Activated CD8-positive, alpha-beta memory T cell treated with anti-CD3 and anti-CD28 coated beads for 1 hour (primary cell): ENCODE data around the gene ERICH6.

Source experiments
- DNase-seq, 2 donors: peaks; one replicate each; pipeline ENCODE4 v3.0.0-alpha.2; 2020; ENCODE audit warnings: low read depth in 1 of 2; ENCODE audit errors: extremely low read depth in 1 of 2

ERICH6 gene

GRCh38 chr3:150620002-150620689 lies 83.6 kb downstream of the ERICH6 start:
- DNase-seq: no peak

GRCh38 chr3:150613709-150614480 lies 89.8 kb downstream of the ERICH6 start:
- DNase-seq: no peak

- DNase-seq: no peak
These were observed 90.7 kb downstream of the ERICH6 start for GRCh38 chr3:150613034-150613433.

GRCh38 chr3:150612494-150612893 lies 91.2 kb downstream of the ERICH6 start:
- DNase-seq: no peak

- no peak for DNase-seq
These were observed 92.1 kb downstream of the ERICH6 start for GRCh38 chr3:150611666-150612065.

- DNase-seq: no peak
These were observed 92.9 kb downstream of the ERICH6 start for GRCh38 chr3:150610785-150611184.

- no peak for DNase-seq
These were observed 93.7 kb downstream of the ERICH6 start for GRCh38 chr3:150609988-150610387.
